ENCODE results near the gene ADCK1. TPM values are rescaled to one million over a fixed set of nuclear protein-coding genes. Genes with fewer than 3 reads are reported as not detected.
"Not testable (repeated sequence)": the region's sequence is repeated elsewhere in the genome, so short reads cannot be mapped to it uniquely, and the experiment has no call there.

Gene ADCK1
- total and polyA plus RNA-seq, 2 experiments from 2014 or later = 8.2 to 16.4 TPM

DNA sequence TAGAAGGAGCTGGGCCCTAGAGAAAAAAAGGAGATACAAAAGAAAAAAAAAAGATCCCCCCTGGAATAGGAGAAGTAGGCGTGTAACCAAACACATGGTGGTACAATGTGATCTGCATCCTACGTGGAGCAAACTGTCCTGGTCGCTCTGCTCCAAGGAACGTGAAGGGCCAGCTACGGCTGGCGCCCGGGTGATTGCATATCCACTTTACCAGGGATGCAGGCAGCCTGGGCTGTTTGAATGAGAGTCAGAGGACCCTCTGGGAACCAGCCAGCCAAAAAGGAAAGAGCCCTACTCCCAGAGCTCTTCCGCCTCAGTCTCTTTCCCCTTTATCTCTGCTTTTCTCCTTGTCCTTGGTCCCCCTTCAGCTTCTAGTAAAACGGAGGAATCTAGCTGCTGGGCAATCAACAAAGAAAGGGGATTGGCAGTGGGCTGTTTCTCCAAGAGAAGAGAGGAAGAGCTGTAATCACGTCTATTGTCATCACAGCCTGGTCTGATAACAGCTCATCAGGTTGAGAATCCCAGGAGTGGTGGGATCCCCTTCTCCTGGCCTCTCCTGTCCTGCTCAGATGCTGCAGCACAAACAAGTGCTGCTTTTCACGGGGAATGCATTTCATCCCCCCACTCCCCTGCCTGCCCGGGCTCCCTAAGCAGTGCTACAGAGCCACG, 156.0 kb downstream of the ADCK1 start:
- H2AFZ ChIP-seq = no peak overlapping the region
- 55% methylated on average over 13 of the region's 13 CpGs for WGBS (ENCODE audit: low lambda C conversion rate, missing lambda C conversion rate)

DNA sequence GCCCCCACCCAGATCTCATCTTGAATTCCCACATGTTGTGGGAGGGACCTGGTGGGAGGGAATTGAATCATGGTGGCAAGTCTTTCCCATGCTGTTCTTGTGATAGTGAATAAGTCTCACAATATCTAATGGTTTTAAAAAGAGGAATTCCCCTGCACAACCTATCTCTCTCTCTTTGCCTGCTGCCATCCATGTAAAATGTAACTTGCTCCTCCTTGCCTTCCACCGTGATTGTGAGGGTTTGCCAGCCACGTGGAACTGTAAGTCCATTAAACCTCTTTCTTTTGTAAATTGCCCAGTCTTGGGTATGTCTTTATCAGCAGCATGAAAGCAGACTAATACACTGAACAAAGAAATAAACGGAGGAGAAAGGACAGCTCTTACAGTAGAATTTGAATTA, 159.8 kb downstream of the ADCK1 start:
- not testable (repeated sequence) for H3K9me3 ChIP-seq (ENCODE audit: low read depth); H2AFZ ChIP-seq; H4K20me1 ChIP-seq (ENCODE audit: insufficient read depth, poor library complexity, severe bottlenecking); H3K79me2 ChIP-seq; H3K27me3 ChIP-seq; H3K4me3 ChIP-seq; H3K4me1 ChIP-seq (ENCODE audit: insufficient read depth); DNase-seq (ENCODE audit: low spot score); H3K9me2 ChIP-seq (replicated peaks; ENCODE audit: insufficient read depth); H3K36me3 ChIP-seq (replicated peaks; ENCODE audit: insufficient read depth, low read depth); H3K27ac ChIP-seq; H3K4me2 ChIP-seq
- 43% methylated on average over 3 of the region's 3 CpGs for WGBS (ENCODE audit: low lambda C conversion rate, missing lambda C conversion rate)

More for the DNA sequence above, 156.0 kb downstream of the ADCK1 start:
- Histone ChIP-seq H3K79me2 (no peaks in the 10 kb centered on the region), H4K20me1 (ENCODE audit: insufficient read depth, poor library complexity, severe bottlenecking) (no peaks in the 10 kb centered on the region), H3K9me2 (replicated peaks; ENCODE audit: insufficient read depth) (no peaks in the 10 kb centered on the region), H3K36me3 (replicated peaks; ENCODE audit: insufficient read depth, low read depth) (no peaks in the 10 kb centered on the region), H3K27me3 (no peaks in the 10 kb centered on the region), H3K4me3 (no peak overlapping the region), H3K9me3 (ENCODE audit: low read depth) (no peaks in the 10 kb centered on the region), H3K4me1 (ENCODE audit: insufficient read depth) (no peaks in the 10 kb centered on the region), H3K4me2 (no peak overlapping the region), H3K27ac (no peak overlapping the region)
- DNase-seq (ENCODE audit: low spot score) = no peak
- TF ChIP-seq, protein P1, sequence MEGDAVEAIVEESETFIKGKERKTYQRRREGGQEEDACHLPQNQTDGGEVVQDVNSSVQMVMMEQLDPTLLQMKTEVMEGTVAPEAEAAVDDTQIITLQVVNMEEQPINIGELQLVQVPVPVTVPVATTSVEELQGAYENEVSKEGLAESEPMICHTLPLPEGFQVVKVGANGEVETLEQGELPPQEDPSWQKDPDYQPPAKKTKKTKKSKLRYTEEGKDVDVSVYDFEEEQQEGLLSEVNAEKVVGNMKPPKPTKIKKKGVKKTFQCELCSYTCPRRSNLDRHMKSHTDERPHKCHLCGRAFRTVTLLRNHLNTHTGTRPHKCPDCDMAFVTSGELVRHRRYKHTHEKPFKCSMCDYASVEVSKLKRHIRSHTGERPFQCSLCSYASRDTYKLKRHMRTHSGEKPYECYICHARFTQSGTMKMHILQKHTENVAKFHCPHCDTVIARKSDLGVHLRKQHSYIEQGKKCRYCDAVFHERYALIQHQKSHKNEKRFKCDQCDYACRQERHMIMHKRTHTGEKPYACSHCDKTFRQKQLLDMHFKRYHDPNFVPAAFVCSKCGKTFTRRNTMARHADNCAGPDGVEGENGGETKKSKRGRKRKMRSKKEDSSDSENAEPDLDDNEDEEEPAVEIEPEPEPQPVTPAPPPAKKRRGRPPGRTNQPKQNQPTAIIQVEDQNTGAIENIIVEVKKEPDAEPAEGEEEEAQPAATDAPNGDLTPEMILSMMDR (IDR thresholded peaks at IDR 0.05; ENCODE audit: poor library complexity) = no peak
- TF ChIP-seq EZH2 (IDR thresholded peaks at IDR 0.05; ENCODE audit: borderline replicate concordance) = no peak
- TF ChIP-seq EZH2phosphoT487 (IDR thresholded peaks at IDR 0.05; ENCODE audit: low read depth, severe bottlenecking, unreplicated experiment) = no peak

DNA sequence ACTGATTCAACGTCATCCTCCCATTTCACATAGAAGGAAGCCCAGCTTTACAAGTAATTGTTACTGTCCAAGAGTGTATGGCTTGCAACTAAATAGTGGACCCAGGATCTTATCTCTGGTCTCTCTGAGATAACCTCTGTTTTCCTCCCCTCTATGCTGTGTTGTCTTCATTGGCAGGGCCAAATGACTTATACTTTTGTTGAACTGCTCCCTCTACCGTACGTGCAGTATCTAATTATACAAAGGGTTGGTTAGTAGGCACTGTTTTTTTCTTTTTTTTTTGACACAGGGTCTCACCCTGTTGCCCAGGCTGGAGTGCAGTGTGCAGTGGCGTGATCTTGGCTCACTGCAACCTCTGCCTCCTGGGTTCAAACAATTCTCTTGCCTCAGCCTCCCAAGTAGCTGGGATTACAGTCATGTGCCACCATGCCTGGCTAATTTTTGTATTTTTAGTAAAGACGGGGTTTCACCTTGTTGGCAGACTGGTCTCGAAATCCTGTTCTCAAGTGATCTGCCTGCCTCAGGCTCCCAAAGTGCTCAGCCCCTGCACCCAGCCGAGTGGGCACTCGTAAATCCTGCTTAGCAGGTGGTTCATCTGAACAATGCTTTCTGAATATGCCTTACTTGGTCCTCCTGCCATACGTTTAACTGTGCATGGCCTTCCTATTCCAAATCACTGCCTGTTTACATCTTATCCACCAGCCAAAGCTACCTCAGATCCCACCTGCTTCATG, 162.1 kb downstream of the ADCK1 start:
- Histone ChIP-seq H3K36me3 (replicated peaks; ENCODE audit: insufficient read depth, low read depth) (no peaks in the 10 kb centered on the region), H3K9me2 (replicated peaks; ENCODE audit: insufficient read depth) (no peaks in the 10 kb centered on the region), H3K4me2 (no peak overlapping the region), H4K20me1 (ENCODE audit: insufficient read depth, poor library complexity, severe bottlenecking) (no peaks in the 10 kb centered on the region), H3K27ac (no peak overlapping the region), H3K4me3 (no peak overlapping the region), H3K4me1 (ENCODE audit: insufficient read depth) (no peaks in the 10 kb centered on the region), H2AFZ (no peak overlapping the region), H3K9me3 (ENCODE audit: low read depth) (no peaks in the 10 kb centered on the region), H3K27me3 (peaks cover 15% of the 10 kb centered on the region), H3K79me2 (no peaks in the 10 kb centered on the region)
- 72% methylated on average over 9 of the region's 9 CpGs for WGBS (ENCODE audit: low lambda C conversion rate, missing lambda C conversion rate)
- TF ChIP-seq EZH2 (IDR thresholded peaks at IDR 0.05; ENCODE audit: borderline replicate concordance) = no peak
- DNase-seq (ENCODE audit: low spot score) = no peak

DNA sequence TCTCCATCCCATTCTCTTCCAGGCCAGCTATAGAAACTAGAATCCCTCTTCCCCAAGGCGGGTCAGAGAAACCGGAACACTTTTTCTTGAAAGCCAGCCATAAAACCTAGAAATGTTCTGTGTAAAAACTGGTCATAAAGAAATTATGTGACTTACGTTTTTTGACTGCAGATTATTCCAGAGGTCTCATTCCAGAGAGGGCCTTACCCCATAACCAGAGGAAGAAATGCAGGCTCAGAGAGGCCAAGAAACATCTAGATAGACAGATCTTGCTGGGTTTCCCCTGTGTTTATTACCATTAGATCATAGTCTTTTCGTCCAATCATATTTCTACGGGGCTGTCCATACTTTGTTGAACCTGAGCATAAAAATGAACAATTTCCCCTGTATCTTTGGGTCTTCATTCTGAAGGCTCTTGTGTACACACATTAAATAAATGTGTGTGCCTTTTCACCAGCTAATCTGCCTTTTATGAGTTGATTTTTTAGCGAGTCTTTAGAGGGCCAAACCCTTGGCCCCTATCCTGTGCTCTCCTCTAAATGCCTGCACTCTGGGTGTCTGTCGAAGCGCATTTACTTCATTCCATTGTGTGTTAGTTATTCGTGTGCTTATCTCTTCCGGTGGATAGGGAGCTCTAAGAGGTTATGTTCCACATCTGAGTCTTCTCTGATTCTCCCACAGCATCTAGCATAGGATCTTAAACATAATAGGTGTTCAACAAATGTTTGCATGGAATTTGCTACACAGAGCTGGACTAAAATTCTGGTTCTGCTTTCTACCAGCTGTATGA, 163.0 kb downstream of the ADCK1 start:
- H3K4me2 ChIP-seq = no peak overlapping the region
- no peak for DNase-seq (ENCODE audit: low spot score)
- 70% methylated on average over 10 of the region's 10 CpGs for WGBS (ENCODE audit: low lambda C conversion rate, missing lambda C conversion rate)
- H3K27me3 ChIP-seq = peaks cover 16% of the 10 kb centered on the region
- no peak overlapping the region for H2AFZ ChIP-seq
- no peaks in the 10 kb centered on the region for H3K9me2 ChIP-seq (replicated peaks; ENCODE audit: insufficient read depth)
- no peak overlapping the region for H3K4me3 ChIP-seq
- H3K36me3 ChIP-seq (replicated peaks; ENCODE audit: insufficient read depth, low read depth) = no peaks in the 10 kb centered on the region
- H3K9me3 ChIP-seq (ENCODE audit: low read depth) = no peaks in the 10 kb centered on the region
- no peaks in the 10 kb centered on the region for H3K79me2 ChIP-seq
- H3K27ac ChIP-seq = no peak overlapping the region
- no peaks in the 10 kb centered on the region for H3K4me1 ChIP-seq (ENCODE audit: insufficient read depth)
- H4K20me1 ChIP-seq (ENCODE audit: insufficient read depth, poor library complexity, severe bottlenecking) = no peaks in the 10 kb centered on the region
- TF ChIP-seq EZH2 (IDR thresholded peaks at IDR 0.05; ENCODE audit: borderline replicate concordance) = no peak
- TF ChIP-seq, protein P1 (IDR thresholded peaks at IDR 0.05; ENCODE audit: poor library complexity) = no peak
- TF ChIP-seq EZH2phosphoT487 (IDR thresholded peaks at IDR 0.05; ENCODE audit: low read depth, severe bottlenecking, unreplicated experiment) = no peak
